CD4-positive, CD25-positive, alpha-beta regulatory T cell (primary cell): ENCODE data around the gene SCN4A. TPM values are rescaled to one million over a fixed set of nuclear protein-coding genes. Genes with fewer than 3 reads are reported as not detected.
"Not testable (repeated sequence)": the region's sequence is repeated elsewhere in the genome, so short reads cannot be mapped to it uniquely, and the experiment has no call there.

ENCODE experiments used
- ATAC-seq, 2 donors: fragments of 150-1000 bp; cut with Tn5 transposase; one replicate each; pipeline ENCODE4 v1.10.0; 2021; ENCODE audit warnings: low read depth in 2 of 2, moderate number of reproducible peaks in 2 of 2, moderate library complexity in 1 of 2
- DNase-seq, 3 donors: peaks; one replicate each; pipeline versions ENCODE4 v3.0.0 to v3.0.0-alpha.2; 2012 to 2022; ENCODE audit warnings: mixed read lengths in 1 of 3
- H3K27ac ChIP-seq: one replicate; pipeline ENCODE4 v1.7.0; 2013; ENCODE audit warnings: mild to moderate bottlenecking, low read length; ENCODE audit not compliant: insufficient read depth, poor library complexity, severe bottlenecking
- H3K27me3 ChIP-seq: one replicate; pipeline ENCODE4 v1.7.0; 2013; ENCODE audit warnings: low read length; ENCODE audit not compliant: control insufficient read depth, insufficient read depth
- H3K36me3 ChIP-seq: one replicate; pipeline ENCODE4 v1.7.0; 2013; ENCODE audit warnings: mild to moderate bottlenecking, low read length, moderate library complexity; ENCODE audit not compliant: control insufficient read depth, insufficient read depth
- H3K4me1 ChIP-seq: 2 replicates; pipeline ENCODE4 v1.7.0; 2013; ENCODE audit warnings: mild to moderate bottlenecking, low read length; ENCODE audit not compliant: insufficient read depth, control insufficient read depth, poor library complexity, severe bottlenecking
- H3K4me3 ChIP-seq: one replicate; pipeline ENCODE4 v1.7.0; 2013; ENCODE audit warnings: low read depth, mild to moderate bottlenecking, low read length, moderate library complexity
- H3K9me3 ChIP-seq, 2 experiments: 1 replicate in 1 of 2; 2 replicates in 1 of 2; pipeline ENCODE4 v1.7.0; 2013; ENCODE audit warnings: low read length in 2 of 2, mild to moderate bottlenecking in 1 of 2, moderate library complexity in 1 of 2; ENCODE audit not compliant: control insufficient read depth in 2 of 2
- H3K27ac Mint-ChIP-seq, 3 donors: one replicate each; pipeline ENCODE4 v1.8.0; 2020 to 2022; ENCODE audit warnings: mild to moderate bottlenecking in 3 of 3, mixed read lengths in 3 of 3, moderate library complexity in 2 of 3
- H3K27me3 Mint-ChIP-seq: one replicate; pipeline ENCODE4 v1.8.0; 2022; ENCODE audit warnings: mild to moderate bottlenecking, mixed read lengths
- H3K36me3 Mint-ChIP-seq: one replicate; pipeline ENCODE4 v1.8.0; 2020; ENCODE audit warnings: mixed read lengths
- H3K4me1 Mint-ChIP-seq, 4 donors: one replicate each; pipeline ENCODE4 v1.8.0; 2020 to 2022; ENCODE audit warnings: mixed read lengths in 4 of 4, mild to moderate bottlenecking in 1 of 4
- H3K4me3 Mint-ChIP-seq, 4 donors: one replicate each; pipeline ENCODE4 v1.8.0; 2020 to 2022; ENCODE audit warnings: mild to moderate bottlenecking in 4 of 4, mixed read lengths in 4 of 4, moderate library complexity in 3 of 4
- H3K9me3 Mint-ChIP-seq, 7 donors: one replicate each; pipeline ENCODE4 v1.8.0; 2020 to 2022; ENCODE audit warnings: mixed read lengths in 7 of 7, mild to moderate bottlenecking in 3 of 7, moderate library complexity in 2 of 7
- polyA plus RNA-seq, 4 donors: library from polyadenylated mRNA; unstranded; fragments of 300-500 nt; fragmentation: Illumina TruSeq; gene quantifications; one replicate each; pipeline ENCODE4 v1.2.3, GENCODE V29; 2021
- total RNA-seq: library from RNA; stranded (reverse); gene quantifications from one replicate; pipeline ENCODE4 v1.2.3, GENCODE V29; 2022

SCN4A gene
- total RNA-seq (not detected), polyA plus RNA-seq (not detected)

GRCh38 chr17:63972796-63973195 lies at the start of gene SCN4A:
SCN4A (minus strand) TSS chr17:63972918; CDS start chr17:63972841, 77 bp downstream.
- peak within 1 kb of the TSS; percentile 52 to 83 (median 62) for H3K27ac Mint-ChIP-seq
- no peak for ATAC-seq

GRCh38 chr17:64020056-64020766 lies 47.5 kb upstream of the SCN4A start, which contains the start of gene ICAM2:
ICAM2 (minus strand) TSS chr17:64020633; CDS start chr17:64006691, 13,942 bp downstream.
- Mint-ChIP-seq H3K4me1 (peaks cover 28 to 74% (median 53%) of the 10 kb centered on the region in 4 donors), H3K36me3 (peaks cover 14% of the 10 kb centered on the region), H3K27me3 (peaks cover 17% of the 10 kb centered on the region), H3K9me3 (peaks cover 0 to 4% (median 0%) of the 10 kb centered on the region in 7 donors), H3K27ac (peak within 1 kb of the TSS; percentile 99 to 100 (median 99)), H3K4me3 (peak within 1 kb of the TSS; percentile 93 to 100 (median 98))
- Histone ChIP-seq H3K27ac (peak within 1 kb of the TSS; percentile 99), H3K9me3 (no peaks in the 10 kb centered on the region), H3K4me3 (peak within 1 kb of the TSS; percentile 98), H3K27me3 (no peaks in the 10 kb centered on the region), H3K4me1 (peaks cover 77% of the 10 kb centered on the region), H3K36me3 (no peaks in the 10 kb centered on the region)
- ATAC-seq, result peak; percentile 81 to 84
- peak; percentile 91 to 99 (median 96) for DNase-seq

More at GRCh38 chr17:63972796-63973195, at the start of gene SCN4A:
- no peaks in the 10 kb centered on the region for H3K9me3 ChIP-seq
- Mint-ChIP-seq H3K27me3 (peaks cover 9% of the 10 kb centered on the region), H3K9me3 (no peaks in the 10 kb centered on the region), H3K4me1 (peaks cover 0 to 10% (median 2%) of the 10 kb centered on the region in 4 donors), H3K36me3 (no peaks in the 10 kb centered on the region), H3K4me3 (no peak within 1 kb of the TSS)
- no peaks in the 10 kb centered on the region for H3K4me1 ChIP-seq
- H3K27me3 ChIP-seq, result peaks cover 5% of the 10 kb centered on the region
- H3K4me3 ChIP-seq, result no peak within 1 kb of the TSS
- no peaks in the 10 kb centered on the region for H3K36me3 ChIP-seq
- DNase-seq, result no peak
- H3K27ac ChIP-seq, result no peak within 1 kb of the TSS

GRCh38 chr17:64019551-64019961 lies 46.8 kb upstream of the SCN4A start:
- ATAC-seq, result peak in 1 of 2 donors; percentile 7
- Mint-ChIP-seq H3K27me3 (peaks cover 17% of the 10 kb centered on the region), H3K4me1 (peaks cover 28 to 74% (median 52%) of the 10 kb centered on the region in 4 donors), H3K4me3 (peak overlapping the region; percentile 93 to 100 (median 98)), H3K27ac (peak overlapping the region; percentile 99 to 100 (median 99)), H3K36me3 (peaks cover 19% of the 10 kb centered on the region)
- DNase-seq, result peak in 1 of 3 donors; percentile 31
- not testable (repeated sequence) for H3K9me3 Mint-ChIP-seq, H3K36me3 ChIP-seq, H3K9me3 ChIP-seq, H3K27me3 ChIP-seq
- H3K4me3 ChIP-seq, result peak overlapping the region; percentile 98
- H3K27ac ChIP-seq, result peak overlapping the region; percentile 99
- H3K4me1 ChIP-seq, result peaks cover 75% of the 10 kb centered on the region

DNA sequence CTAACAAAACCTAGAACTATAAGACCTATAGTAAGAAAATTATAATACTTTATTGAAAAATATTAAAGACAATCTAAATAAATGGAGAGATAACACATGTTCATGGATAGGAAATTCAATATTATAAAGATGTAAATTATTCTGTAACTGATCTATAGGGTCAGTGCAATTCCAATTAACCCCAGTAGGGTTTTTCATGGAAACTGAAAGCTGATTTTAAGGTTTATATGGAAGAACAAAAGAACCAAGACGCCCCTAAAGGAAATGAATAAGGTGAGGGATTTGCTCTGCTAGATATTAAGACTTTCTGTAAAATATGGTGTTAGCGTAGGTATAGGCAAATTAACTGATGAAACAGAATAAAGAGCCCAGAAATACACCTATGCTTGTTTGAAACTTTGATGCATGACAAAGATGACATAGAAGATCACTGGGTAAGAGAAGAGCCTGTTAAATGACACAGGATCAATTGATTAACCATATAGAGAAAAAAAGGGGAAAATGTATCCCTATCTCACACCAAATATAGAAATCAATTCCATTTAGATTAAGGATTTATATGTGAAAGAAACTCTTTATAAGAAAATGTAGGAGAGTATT lies 44.8 kb upstream of the SCN4A start:
- peaks cover 31 to 76% (median 54%) of the 10 kb centered on the region in 4 donors for H3K4me1 Mint-ChIP-seq

GRCh38 chr17:64016974-64017373 lies 44.3 kb upstream of the SCN4A start:
- no peak for DNase-seq
- H3K9me3 Mint-ChIP-seq, result peaks cover 0 to 4% (median 0%) of the 10 kb centered on the region in 7 donors
- H3K4me3 Mint-ChIP-seq, result peak overlapping the region; percentile 94 to 100 (median 98)
- H3K27me3 ChIP-seq, result no peaks in the 10 kb centered on the region
- peaks cover 78% of the 10 kb centered on the region for H3K4me1 ChIP-seq
- H3K27me3 Mint-ChIP-seq, result peaks cover 17% of the 10 kb centered on the region
- peaks cover 33 to 74% (median 52%) of the 10 kb centered on the region in 4 donors for H3K4me1 Mint-ChIP-seq
- peak overlapping the region; percentile 99 for H3K27ac ChIP-seq
- no peak for ATAC-seq
- H3K9me3 ChIP-seq, result no peaks in the 10 kb centered on the region
- H3K36me3 Mint-ChIP-seq, result peaks cover 18% of the 10 kb centered on the region
- H3K4me3 ChIP-seq, result peak overlapping the region; percentile 98
- peaks cover 4% of the 10 kb centered on the region for H3K36me3 ChIP-seq
- peak overlapping the region; percentile 93 to 100 (median 99) for H3K27ac Mint-ChIP-seq

More for the DNA sequence above, 44.8 kb upstream of the SCN4A start:
- H3K4me1 ChIP-seq, result peaks cover 78% of the 10 kb centered on the region
- Mint-ChIP-seq H3K9me3 (peaks cover 0 to 4% (median 0%) of the 10 kb centered on the region in 7 donors), H3K4me3 (peak overlapping the region; percentile 94 to 100 (median 98)), H3K27ac (peak overlapping the region; percentile 95 to 99 (median 98)), H3K36me3 (peaks cover 18% of the 10 kb centered on the region), H3K27me3 (peaks cover 17% of the 10 kb centered on the region)
- DNase-seq (peak in 1 of 3 donors; percentile 40), ATAC-seq (no peak)
- no peaks in the 10 kb centered on the region for H3K36me3 ChIP-seq
- peak overlapping the region; percentile 99 for H3K27ac ChIP-seq
- H3K9me3 ChIP-seq, result no peaks in the 10 kb centered on the region
- H3K27me3 ChIP-seq, result no peaks in the 10 kb centered on the region
- peak overlapping the region; percentile 98 for H3K4me3 ChIP-seq

- H3K27ac ChIP-seq, result peak overlapping the region; percentile 99
- H3K27me3 ChIP-seq, result no peaks in the 10 kb centered on the region
- H3K4me3 ChIP-seq, result peak overlapping the region; percentile 98
- Mint-ChIP-seq H3K36me3 (peaks cover 24% of the 10 kb centered on the region), H3K27me3 (peaks cover 17% of the 10 kb centered on the region), H3K4me3 (peak overlapping the region; percentile 94 to 100 (median 98)), H3K9me3 (peaks cover 0 to 4% (median 0%) of the 10 kb centered on the region in 7 donors), H3K27ac (peak overlapping the region; percentile 93 to 100 (median 99)), H3K4me1 (peaks cover 39 to 74% (median 55%) of the 10 kb centered on the region in 4 donors)
- peaks cover 10% of the 10 kb centered on the region for H3K36me3 ChIP-seq
- DNase-seq, result peak in 1 of 3 donors; percentile 55
- ATAC-seq, result no peak
- peaks cover 80% of the 10 kb centered on the region for H3K4me1 ChIP-seq
- H3K9me3 ChIP-seq, result no peaks in the 10 kb centered on the region
These were observed 43.6 kb upstream of the SCN4A start for GRCh38 chr17:64016231-64016784.

- Mint-ChIP-seq H3K36me3 (peaks cover 31% of the 10 kb centered on the region), H3K4me1 (peaks cover 46 to 74% (median 57%) of the 10 kb centered on the region in 4 donors), H3K9me3 (peaks cover 0 to 4% (median 0%) of the 10 kb centered on the region in 7 donors), H3K27me3 (peaks cover 13% of the 10 kb centered on the region), H3K27ac (peak overlapping the region; percentile 91 to 100 (median 99)), H3K4me3 (peak overlapping the region; percentile 90 to 100 (median 98))
- peak overlapping the region; percentile 99 for H3K27ac ChIP-seq
- H3K36me3 ChIP-seq, result peaks cover 10% of the 10 kb centered on the region
- H3K4me3 ChIP-seq, result peak overlapping the region; percentile 98
- ATAC-seq (no peak), DNase-seq (no peak)
- H3K9me3 ChIP-seq, result no peaks in the 10 kb centered on the region
- H3K27me3 ChIP-seq, result no peaks in the 10 kb centered on the region
- H3K4me1 ChIP-seq, result peaks cover 81% of the 10 kb centered on the region
These were observed 42.7 kb upstream of the SCN4A start for GRCh38 chr17:64015447-64015846.
